GM21360 (cell line): ENCODE results near the gene PSMB2.

Source experiments
- ATAC-seq: cut with Tn5 transposase; IDR thresholded peaks from one replicate; pipeline ENCODE4 v1.9.1; 2021; ENCODE audit warnings: mild to moderate bottlenecking, moderate library complexity; ENCODE audit not compliant: unreplicated experiment

The PSMB2 gene

DNA sequence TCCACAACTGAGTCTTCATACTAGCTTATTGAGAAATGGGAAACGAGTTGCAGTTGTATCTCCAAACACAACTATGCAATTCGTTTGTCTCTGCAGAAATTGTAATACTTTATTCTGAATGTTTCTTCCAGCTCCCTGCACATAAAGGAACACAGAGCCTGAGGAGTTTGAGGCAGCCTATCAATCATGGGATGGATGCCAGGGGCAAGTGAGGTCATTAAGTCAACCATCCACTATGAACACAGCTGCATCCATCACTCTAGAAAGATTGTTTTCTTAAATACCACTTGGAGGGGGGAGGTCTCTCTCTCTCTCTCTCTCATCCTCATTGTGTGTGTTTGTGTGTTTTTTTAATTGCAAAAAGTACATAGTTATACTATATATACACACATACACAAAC is 2.9 kb upstream of the PSMB2 start:
- no peak for ATAC-seq

DNA sequence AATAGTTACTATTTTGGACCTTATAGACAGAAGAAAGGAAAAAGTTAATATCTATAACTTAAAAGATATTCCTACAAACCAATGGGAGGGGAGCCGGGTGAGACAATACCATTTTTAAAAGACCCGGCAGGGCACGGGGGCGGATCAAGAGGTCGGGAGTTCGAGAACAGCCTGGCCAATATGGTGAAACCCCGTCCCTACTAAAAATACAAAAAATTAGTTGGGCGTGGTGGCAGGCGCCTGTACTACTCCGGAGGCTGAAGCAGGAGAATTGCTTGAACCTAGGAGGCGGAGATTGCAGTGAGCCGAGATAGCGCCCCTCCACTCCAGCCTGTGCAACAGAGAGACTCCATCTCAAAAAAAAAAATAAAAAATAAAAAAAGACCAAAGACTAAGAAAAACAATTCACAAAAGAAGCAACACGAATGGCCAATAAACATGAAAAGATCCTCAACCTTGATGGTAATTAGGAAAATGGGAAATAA is 1.2 kb upstream of the PSMB2 start:
- no peak for ATAC-seq

DNA sequence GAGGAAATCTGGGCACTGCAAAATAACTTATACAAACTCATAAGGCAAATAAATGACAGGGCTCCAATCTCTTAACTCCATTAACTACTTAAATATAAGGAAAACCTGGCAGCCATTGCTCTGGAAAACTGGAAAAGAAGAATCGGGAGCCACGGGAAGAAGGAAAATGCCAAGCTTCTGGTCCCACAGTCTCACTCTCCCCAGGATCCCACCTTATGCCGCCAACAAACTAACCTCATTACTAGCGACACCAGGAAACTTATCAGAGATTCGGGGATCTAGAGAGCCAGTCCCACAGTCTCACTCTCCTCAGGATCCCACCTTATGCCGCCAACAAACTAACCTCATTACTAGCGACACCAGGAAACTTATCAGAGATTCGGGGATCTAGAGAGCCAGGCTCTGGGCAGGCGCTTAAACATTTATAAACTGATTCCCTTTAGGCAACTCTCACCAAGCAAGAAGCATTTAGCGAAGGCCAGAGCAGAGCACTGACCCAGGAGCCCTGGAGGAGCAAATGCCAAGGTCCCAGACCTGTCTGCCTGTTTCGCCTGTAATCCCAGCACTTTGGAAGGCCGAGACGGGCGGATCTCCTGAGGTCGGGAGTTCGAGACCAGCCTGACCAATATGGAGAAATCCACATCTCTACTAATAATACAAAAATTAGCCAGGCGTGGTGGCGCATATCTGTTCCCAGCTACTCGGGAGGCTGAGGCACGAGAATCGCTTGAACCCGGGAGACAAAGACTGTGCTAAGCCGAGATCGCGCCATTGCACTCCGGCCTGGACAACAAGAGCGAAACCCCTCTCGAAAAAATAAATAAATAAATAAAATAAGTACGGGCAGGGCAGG is 720 bp downstream of the PSMB2 start:
- no peak for ATAC-seq

GRCh38 chr1:35637401-35637809 is 3.9 kb downstream of the PSMB2 start:
- ATAC-seq: no peak

DNA sequence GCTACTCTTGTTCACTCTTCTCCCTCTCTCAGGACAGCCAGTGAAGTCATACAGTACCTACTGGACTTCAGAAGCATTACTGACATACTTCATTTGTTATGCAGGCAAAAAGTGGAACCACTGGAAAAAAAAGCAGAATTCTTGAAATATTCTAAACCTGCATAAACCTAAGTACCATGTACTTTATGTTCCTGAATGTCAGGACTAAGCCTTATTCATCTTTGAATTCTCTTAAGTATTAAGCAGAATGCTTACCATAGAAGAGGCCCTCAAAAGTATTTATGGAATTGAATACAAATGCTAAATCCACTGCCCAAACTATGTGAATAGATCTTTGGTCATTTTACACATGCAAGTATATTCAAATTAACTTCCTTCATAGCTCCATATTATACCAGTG is 7.8 kb downstream of the PSMB2 start:
- ATAC-seq: no peak

DNA sequence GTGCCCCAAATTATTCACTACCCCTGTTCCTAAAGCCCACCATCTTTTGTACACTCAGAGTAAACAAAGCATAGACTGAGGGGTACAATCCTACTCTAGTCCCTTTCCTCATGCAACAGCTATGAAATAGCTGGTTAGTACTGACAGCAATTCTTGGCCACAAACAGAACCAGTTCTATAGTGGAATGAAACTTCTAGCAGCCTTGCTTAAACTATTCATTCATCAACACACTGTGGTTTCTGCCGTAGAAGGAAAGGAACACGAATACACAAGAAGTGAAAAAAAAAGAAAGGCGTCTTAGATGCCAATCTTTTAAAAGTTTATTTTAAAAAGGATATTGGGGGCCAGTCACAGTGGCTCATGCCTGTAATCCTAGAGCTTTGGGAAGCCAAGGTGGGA is 9.9 kb downstream of the PSMB2 start:
- no peak for ATAC-seq

DNA sequence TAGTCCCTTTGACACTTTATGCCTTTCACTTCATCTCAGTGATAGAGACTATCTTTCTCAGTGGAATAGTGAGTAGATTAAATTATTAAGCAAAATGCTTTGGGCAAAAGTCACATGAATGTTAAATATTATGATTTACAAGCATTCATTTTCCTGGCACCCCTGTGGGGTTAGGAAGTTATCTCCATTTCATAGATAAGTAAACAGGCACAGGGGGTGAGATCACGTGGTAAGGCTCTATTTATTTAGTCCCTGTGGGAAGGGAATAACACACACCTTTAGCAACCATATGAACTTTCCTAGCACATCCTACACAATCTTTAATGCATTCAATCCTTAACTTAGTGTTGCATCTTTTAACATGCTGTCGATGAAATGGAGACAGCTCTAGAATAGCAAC is 12.3 kb downstream of the PSMB2 start:
- ATAC-seq: no peak

DNA sequence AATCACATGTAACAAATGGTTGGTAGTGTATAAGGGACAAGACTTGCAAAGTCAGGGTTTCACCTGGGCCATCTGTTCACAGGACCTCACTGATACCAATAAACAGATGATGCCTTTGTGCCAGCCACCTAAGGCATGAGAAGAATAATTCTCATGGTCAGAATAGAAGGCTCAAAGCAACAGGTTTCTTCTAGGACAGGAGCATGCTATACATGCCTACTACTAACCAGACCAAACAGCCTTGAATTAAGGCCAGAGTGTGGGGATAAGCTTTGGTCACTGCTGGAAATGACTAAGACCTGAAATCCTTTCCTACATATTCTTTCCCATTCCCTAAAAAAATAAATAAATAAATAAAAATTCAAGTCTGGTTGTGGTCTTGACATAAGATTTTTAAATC is 17.5 kb downstream of the PSMB2 start:
- no peak for ATAC-seq

DNA sequence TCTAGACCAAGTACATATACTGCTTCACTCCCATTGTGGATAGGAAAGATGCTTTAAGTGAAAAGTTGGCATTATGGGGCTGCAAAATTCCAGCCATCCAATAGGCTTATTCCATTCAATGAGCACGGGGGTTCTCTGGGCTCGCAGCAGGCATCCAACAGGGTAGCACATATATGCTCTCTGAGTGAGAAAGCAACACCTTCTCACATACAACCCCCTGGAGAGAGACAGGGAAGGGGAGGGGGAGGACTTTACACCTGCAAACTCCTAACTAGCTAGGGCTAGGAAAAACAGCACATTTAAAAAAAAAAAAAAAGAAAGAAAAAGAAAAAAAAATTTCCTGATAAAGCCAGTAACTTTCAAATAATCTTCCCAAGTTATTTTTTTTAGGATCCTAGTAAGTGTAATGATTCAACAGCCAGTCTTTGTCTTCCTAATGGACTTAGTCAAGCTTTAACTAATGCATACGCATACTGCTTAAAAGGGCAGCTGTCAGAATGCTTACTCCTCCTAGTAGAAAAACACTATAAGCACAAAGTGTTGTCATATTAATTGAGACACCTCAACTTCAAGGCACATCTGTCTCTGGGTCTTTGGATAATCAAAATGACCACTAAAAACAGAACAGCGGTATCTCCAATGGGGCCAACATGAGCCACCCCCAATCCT is 18.7 kb downstream of the PSMB2 start:
- no peak for ATAC-seq

- ATAC-seq: no peak
Measured at GRCh38 chr1:35619237-35620121, 21.8 kb downstream of the PSMB2 start.

DNA sequence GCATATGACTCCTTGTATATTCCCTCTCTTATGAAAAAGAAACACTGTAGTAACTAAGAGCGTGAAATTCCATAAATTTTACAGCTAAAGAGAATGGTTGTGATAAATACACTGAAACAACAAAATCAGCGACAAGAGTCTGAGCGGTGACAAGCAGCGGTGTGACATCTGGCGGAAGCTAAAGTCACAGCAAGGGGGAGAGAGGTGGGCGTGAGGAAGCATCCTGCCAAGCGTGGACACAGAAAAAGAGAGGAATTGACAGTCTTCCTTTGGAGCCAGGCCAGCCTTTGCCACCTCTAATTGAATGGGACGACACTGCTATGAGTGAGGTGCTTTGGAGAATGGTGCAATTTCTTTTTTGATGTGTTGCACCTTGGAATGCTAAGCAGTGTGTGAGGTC is 25.9 kb downstream of the PSMB2 start:
- ATAC-seq: no peak

GRCh38 chr1:35611655-35612054 is 29.7 kb downstream of the PSMB2 start:
- no peak for ATAC-seq

GRCh38 chr1:35605867-35606182 is 35.5 kb downstream of the PSMB2 start:
- ATAC-seq: no peak

DNA sequence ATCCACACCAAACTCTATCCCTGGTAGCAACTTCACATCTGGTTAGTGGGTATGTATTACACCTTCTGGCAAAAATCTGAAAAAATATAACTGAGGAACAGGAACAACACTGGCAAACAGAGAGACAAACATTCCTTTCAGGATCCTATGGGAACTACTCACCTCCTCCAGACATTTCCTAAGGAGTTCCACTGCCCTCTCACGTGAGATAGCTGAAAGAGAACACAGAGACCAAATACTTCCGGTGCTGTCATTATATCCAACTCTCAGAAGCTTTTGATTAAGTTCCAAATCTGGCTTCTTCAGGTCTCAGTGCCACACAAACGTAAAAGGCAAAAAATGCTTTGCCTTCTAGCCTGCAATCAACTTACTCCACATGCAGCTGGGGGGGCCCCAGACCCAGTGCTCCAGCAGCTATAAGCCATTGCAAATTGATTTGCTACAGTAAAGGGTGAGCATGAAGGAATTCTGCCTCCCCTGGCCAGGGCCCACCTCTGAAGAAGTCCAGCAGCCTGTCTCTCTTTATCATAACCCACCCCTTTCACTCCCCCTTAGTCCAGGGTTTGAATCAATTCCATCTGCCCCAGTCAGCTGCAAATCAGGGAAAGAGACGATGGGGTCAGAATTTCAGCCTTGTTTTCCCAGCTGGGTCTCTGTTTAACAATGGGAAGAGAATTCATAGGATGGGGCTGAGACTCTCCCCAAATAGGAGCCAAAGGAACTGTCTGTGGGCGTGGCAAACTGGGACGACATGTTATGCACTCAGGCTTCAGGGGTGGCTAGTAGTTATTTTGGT is 36.1 kb downstream of the PSMB2 start:
- ATAC-seq: no peak

DNA sequence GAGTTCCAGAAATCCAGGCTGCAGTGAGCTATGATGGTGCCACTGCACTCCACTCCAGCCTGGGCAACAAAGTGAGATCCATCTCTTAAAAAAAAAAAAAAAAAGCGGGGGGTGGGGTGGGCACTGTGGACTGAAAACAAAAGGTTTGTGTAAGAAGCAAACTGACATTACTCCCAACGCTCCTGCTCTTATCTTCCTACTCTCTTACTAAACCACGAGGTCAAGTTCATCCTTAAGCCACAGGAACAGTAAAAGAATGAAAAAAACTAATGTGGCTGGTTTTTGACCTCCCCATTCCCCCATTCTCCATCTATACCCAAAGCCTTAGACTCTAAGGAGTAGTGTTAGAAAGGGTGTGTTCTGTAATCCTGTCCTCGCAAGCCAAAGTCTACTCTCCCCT is 37.4 kb downstream of the PSMB2 start:
- ATAC-seq: no peak

- ATAC-seq: no peak
Measured at GRCh38 chr1:35603468-35603867, 37.9 kb downstream of the PSMB2 start.

GRCh38 chr1:35600593-35600992 is 40.7 kb downstream of the PSMB2 start:
- ATAC-seq: no peak

DNA sequence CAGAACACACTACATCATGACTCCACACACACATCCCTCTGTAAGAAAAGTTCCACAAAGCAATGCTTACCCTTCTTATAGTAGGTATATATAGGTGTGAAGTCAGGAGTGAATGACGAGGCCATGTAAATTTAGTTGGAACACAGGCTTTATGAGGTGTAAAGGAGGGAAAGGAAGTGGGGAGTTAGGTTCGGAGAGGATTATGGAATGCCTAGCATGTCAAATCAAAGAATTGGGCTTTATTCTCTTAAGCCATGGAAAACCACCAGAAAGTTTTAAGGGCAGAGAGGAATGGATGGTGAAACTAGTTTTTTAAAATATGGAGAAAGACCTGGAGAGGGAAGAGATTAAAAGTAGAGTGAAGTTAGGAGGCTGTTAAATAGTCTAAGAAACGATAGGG is 41.9 kb downstream of the PSMB2 start:
- no peak for ATAC-seq

DNA sequence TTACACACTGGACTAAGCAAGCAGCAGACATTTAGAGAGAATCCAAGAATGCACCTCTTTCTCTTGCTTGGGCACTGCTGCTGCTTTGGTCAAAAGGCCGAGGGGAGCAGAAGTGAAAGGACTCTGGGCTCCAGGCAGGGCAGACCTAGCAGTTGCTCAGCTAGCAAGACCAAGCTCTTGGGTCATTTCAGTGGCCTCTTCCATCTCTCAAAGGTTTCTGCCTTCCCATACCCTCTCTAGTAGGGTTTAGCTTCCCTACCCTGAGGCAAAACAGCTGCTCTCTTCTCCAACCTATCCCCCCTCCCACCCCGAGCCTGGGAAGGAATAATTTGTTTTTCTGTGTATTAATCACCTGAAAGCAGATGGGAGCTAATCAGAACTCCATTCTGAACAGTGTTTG is 42.4 kb downstream of the PSMB2 start:
- no peak for ATAC-seq

DNA sequence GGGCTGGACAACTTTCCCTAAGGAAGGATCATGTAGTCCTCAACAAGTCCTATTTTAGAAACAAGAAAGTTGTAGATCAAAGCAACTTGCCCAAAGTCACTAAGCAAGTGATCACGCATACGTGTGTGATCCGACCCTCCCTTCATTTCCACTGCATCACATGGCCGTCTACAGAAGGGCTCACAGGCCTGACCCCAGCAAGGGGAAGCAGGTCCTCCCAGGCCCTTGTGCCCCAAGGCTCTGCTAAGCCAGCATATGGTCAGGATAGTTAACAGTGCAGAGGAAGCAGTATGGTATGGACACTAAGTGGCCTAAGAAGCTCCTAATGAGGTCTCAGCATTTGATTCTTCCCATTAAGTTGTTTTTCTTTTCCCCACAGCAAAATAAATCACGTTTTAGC is 43.5 kb downstream of the PSMB2 start:
- no peak for ATAC-seq

DNA sequence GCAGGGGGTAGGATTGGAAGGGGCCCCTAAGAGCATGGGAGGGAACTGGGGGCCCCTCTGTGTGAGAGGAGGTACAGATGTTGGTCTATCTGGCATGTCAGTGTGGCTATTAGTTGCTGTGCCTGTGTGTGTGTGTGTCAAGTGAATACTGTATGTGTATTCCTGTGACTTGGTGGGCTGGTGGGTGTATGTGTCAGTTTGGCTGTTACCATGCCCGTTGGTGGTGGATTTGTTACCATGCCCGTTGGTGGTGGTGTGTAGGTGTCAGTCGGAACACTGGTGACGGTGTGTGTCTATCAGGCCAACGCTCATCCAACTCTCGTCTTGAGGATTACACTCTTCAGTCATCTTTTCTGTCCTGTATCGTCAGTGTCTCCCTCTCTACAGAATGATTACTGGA is 45.6 kb downstream of the PSMB2 start:
- ATAC-seq: no peak
